Lower lobe of right lung (tissue), 2 donors: ENCODE data around the gene CDKN1C. TPM values are rescaled to one million over a fixed set of nuclear protein-coding genes. Genes with fewer than 3 reads are reported as not detected.
A peak's percentile ranks its signal among the peaks of the same experiment; 100 is the strongest.

ENCODE experiments used
- ATAC-seq, 2 donors: fragments of 200-7000 bp; cut with Tn5 transposase; one replicate each; pipeline ENCODE4 v1.9.1; 2020 to 2022; ENCODE audit warnings: mild to moderate bottlenecking in 2 of 2, moderate library complexity in 2 of 2
- DNase-seq: peaks from one replicate; pipeline ENCODE4 v3.0.0-alpha.2; 2020
- H3K27ac ChIP-seq: fragments of 200-600 bp; one replicate; pipeline ENCODE4 v1.8.0; 2022
- H3K27me3 ChIP-seq: fragments of 200-600 bp; one replicate; pipeline ENCODE4 v1.8.0; 2022; ENCODE audit warnings: low read depth
- H3K36me3 ChIP-seq: fragments of 200-600 bp; one replicate; pipeline ENCODE4 v1.8.0; 2022; ENCODE audit warnings: mild to moderate bottlenecking
- H3K4me1 ChIP-seq: fragments of 200-600 bp; one replicate; pipeline ENCODE4 v1.8.0; 2022
- H3K4me3 ChIP-seq: fragments of 200-600 bp; one replicate; pipeline ENCODE4 v1.8.0; 2022; ENCODE audit warnings: mild to moderate bottlenecking
- H3K9me3 ChIP-seq: fragments of 200-600 bp; one replicate; pipeline ENCODE4 v1.8.0; 2022
- intact Hi-C: fragments of 100-400 bp; cut with DNase I; formaldehyde crosslinking; loops from one replicate; pipeline ENCODE4 v1.11.0; 2022
- total RNA-seq: library from RNA; stranded (reverse); fragmentation: NEBNext Ultra II Directional; extraction: Animal tissue kit (Norgen Biotek cat#: 25700); gene quantifications from one replicate; pipeline ENCODE4 v1.2.1, GENCODE V29; 2021
- TF ChIP-seq, protein P1 (sequence below): fragments of 200-600 bp; IDR thresholded peaks from one replicate; pipeline ENCODE4 v1.8.0; 2022; ENCODE audit warnings: antibody characterized with exemption, mild to moderate bottlenecking
- donor health status: DM: no; HTN: yes; CAD: no; lungs with severe emphysema.

Gene CDKN1C
- total RNA-seq, 1 donor from 2014 or later = 39.5 TPM

DNA sequence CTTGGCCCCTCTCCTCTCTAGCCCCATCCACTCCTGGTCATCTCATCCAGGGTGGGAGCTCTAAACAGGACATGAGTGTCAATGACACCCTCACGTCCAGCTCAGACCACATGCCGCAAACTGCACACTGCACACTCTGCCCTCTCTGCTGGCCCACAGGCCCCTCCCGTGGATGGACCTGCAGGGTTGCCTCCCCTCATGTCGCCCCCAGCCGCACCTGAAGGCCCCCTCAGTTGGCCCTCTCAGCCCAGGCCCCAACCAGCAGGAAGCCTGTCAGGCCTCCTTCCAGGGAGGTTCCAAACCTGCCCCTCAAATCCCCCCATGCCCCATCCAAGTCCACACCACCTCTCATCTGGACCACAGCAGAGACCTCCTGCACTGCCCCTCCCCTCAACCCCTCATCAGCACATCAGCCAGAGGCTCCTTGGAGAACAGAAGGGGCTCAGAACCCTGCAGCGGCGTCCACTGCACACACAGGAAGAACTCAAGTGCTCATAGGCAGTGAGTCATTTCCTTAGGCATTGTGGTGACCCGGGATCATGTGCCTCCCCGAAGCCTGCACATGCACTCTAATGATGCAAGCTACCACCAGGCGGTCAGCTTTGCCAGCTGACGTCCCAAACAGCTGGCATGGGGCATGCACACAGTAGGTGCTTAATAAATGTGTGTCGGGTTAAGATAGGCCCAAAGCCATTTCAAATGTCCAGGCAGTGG, 12.9 kb upstream of the CDKN1C start:
- Histone ChIP-seq H3K4me3 (no peak overlapping the region), H3K27me3 (no peaks in the 10 kb centered on the region), H3K9me3 (no peaks in the 10 kb centered on the region), H3K36me3 (no peaks in the 10 kb centered on the region), H3K4me1 (peaks cover 51% of the 10 kb centered on the region), H3K27ac (peak overlapping the region; percentile 74)
- DNase-seq (peak; percentile 87), ATAC-seq (peak; percentile 72 to 78)
- TF ChIP-seq, protein P1, sequence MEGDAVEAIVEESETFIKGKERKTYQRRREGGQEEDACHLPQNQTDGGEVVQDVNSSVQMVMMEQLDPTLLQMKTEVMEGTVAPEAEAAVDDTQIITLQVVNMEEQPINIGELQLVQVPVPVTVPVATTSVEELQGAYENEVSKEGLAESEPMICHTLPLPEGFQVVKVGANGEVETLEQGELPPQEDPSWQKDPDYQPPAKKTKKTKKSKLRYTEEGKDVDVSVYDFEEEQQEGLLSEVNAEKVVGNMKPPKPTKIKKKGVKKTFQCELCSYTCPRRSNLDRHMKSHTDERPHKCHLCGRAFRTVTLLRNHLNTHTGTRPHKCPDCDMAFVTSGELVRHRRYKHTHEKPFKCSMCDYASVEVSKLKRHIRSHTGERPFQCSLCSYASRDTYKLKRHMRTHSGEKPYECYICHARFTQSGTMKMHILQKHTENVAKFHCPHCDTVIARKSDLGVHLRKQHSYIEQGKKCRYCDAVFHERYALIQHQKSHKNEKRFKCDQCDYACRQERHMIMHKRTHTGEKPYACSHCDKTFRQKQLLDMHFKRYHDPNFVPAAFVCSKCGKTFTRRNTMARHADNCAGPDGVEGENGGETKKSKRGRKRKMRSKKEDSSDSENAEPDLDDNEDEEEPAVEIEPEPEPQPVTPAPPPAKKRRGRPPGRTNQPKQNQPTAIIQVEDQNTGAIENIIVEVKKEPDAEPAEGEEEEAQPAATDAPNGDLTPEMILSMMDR = no peak
- intact Hi-C loops = loop anchor here (10.0 kb wide), 1 partner anchor 454 kb away; the partner anchor contains the start of genes KCNQ1 and TRPM5

DNA sequence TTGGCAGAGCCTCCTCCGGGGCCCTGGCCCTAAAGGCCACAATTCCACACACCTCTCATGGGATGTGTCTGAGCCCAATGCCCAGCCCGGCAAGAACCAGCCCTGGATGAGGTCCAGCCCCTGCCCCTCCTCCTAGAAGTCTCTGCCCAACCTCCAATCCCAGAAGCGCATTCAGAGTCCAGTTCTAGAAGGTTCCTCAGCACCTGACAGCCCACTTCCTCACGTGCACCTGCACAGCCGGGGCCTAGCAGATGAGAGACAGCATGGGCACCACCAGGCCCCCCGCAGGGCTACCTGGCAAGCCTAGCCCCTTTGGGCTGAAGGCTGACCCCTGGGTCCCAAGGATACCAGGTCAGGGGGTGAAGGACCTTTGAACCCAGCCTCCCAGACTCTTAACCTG, 11.5 kb upstream of the CDKN1C start:
- DNase-seq (no peak), ATAC-seq (no peak)
- Histone ChIP-seq H3K27me3 (no peaks in the 10 kb centered on the region), H3K27ac (no peak overlapping the region), H3K4me3 (no peak overlapping the region), H3K4me1 (peaks cover 47% of the 10 kb centered on the region), H3K36me3 (no peaks in the 10 kb centered on the region), H3K9me3 (no peaks in the 10 kb centered on the region)
- TF ChIP-seq, protein P1 = no peak
- intact Hi-C loops = loop anchor here (10.0 kb wide), 1 partner anchor 452 kb away; the partner anchor contains the start of genes KCNQ1 and TRPM5

DNA sequence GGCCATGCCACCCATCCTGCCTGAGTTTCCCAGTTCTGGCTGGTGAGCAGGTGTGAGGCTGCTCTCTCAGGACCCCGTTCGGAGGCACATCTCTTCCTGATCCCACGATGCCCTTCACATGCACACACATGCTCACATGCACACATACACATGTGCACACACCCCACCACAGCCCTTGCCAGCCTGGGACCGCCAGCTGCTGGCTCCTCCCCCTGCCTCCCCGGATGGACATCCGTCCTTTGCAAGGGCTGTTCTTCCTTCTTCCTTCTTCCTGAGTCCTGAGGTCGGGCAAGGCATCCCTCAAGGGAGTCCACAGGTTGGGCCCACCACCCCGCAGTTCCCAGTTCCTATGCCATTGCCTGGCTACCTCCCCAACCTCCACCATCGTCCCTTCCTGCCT, 10.5 kb upstream of the CDKN1C start:
- Histone ChIP-seq H3K4me1 (peaks cover 47% of the 10 kb centered on the region), H3K27ac (no peak overlapping the region), H3K4me3 (no peak overlapping the region), H3K9me3 (no peaks in the 10 kb centered on the region), H3K27me3 (no peaks in the 10 kb centered on the region), H3K36me3 (no peaks in the 10 kb centered on the region)
- intact Hi-C loops = loop anchor here (10.0 kb wide), 1 partner anchor 451 kb away; the partner anchor contains the start of genes KCNQ1 and TRPM5
- no peak for DNase-seq
- TF ChIP-seq, protein P1 = no peak
- ATAC-seq = no peak

DNA sequence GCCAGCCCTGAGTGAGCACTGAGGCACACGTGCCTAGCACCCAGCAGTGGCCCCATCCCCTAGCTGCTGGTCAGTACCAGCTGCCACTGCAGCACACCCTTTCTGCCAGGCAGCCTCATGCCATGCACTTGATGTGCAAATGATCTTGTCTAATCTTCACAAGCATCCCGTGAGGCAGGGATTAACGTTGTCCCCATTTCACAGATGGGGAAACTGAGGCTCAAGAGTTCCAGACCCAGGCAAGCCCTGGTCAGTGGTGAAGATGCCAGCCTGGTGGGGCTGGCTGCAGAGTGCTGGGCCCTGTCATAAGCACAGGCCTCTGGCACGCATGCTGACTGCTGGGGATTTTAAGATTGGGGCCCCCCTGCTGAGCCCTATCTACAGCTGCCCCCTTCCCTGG, 8.4 kb upstream of the CDKN1C start:
- intact Hi-C loops = loop anchor here (5.0 to 10.0 kb wide), 2 partner anchors 362 to 449 kb away; partner anchors contain the start of genes KCNQ1 and TRPM5
- H3K4me3 ChIP-seq = no peak overlapping the region
- no peak for ATAC-seq

DNA sequence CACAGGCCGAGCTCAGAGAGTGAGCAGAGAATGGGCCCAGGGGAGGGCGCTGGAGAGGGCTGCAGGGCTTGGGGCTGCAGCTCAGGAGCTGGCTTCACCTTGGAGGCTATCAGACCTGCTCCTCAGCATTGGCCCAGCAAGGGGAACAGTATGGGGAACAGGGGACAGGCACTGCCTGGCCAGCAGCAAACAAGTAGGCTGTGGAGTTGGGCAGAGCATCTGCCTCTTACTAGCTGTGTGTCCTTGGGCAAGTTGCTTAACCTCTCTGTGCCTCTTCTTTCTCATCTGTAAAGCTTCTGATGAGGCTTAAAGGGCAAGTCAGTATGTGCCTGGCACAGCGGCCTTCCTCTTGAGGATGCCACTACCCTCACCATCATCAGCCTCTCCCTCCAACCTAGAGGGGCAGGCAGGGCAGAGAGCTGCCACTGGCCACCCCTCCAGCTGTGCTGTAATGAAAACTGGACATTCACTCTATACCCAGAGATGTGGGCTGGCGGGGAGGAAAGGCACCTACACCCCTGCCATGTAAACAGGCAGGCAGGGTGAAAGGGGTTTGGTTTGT, 7.5 kb upstream of the CDKN1C start:
- ATAC-seq = peak; percentile 23 to 32

More for the DNA sequence above, 8.4 kb upstream of the CDKN1C start:
- DNase-seq = no peak
- Histone ChIP-seq H3K27ac (no peak overlapping the region), H3K27me3 (no peaks in the 10 kb centered on the region), H3K36me3 (no peaks in the 10 kb centered on the region), H3K4me1 (peaks cover 40% of the 10 kb centered on the region), H3K9me3 (no peaks in the 10 kb centered on the region)
- TF ChIP-seq, protein P1 = no peak

More for the DNA sequence above, 7.5 kb upstream of the CDKN1C start:
- Histone ChIP-seq H3K4me3 (peak overlapping the region; percentile 56), H3K27me3 (no peaks in the 10 kb centered on the region), H3K36me3 (no peaks in the 10 kb centered on the region), H3K9me3 (no peaks in the 10 kb centered on the region), H3K4me1 (peaks cover 34% of the 10 kb centered on the region), H3K27ac (peak overlapping the region; percentile 72)
- TF ChIP-seq, protein P1 = no peak
- intact Hi-C loops = loop anchor here (5.0 to 10.0 kb wide), 2 partner anchors 361 to 448 kb away; partner anchors contain the start of genes KCNQ1 and TRPM5
- peak; percentile 67 for DNase-seq
